HEK293T (cell line): ENCODE results near the gene RIBC2.

Source experiments
- CTCF ChIA-PET: fragments of 350-600 bp; formaldehyde crosslinking; extraction: SDS; loops from one replicate; lab custom pipeline; 2021; ENCODE audit warnings: antibody characterized with exemption, inconsistent platforms; lab: Yijun Ruan, JAX
- POLR2A ChIA-PET: fragments of 350-600 bp; formaldehyde crosslinking; extraction: SDS; loops from one replicate; lab custom pipeline; 2020; ENCODE audit warnings: antibody characterized with exemption, inconsistent platforms; lab: Yijun Ruan, JAX
- DNase-seq: peaks from one replicate; pipeline ENCODE4 v3.0.0; 2012; ENCODE audit warnings: mixed read lengths; ENCODE audit errors: extremely low spot score
- ARNT ChIP-seq: fragments of 450-650 bp; IDR thresholded peaks from 2 replicates; pipeline ENCODE4 v1.6.1; 2017; ENCODE audit warnings: mild to moderate bottlenecking
- BHLHE40 ChIP-seq: fragments of 450-650 bp; IDR thresholded peaks from 2 replicates; pipeline ENCODE4 v1.6.1; 2016; ENCODE audit warnings: mild to moderate bottlenecking, moderate library complexity, borderline replicate concordance
- CTBP1 ChIP-seq: fragments of 450-650 bp; IDR thresholded peaks from 2 replicates; pipeline ENCODE4 v1.6.1; 2016; ENCODE audit warnings: borderline replicate concordance
- ELF4 ChIP-seq: fragments of 450-650 bp; IDR thresholded peaks from 2 replicates; pipeline ENCODE4 v1.6.1; 2017; ENCODE audit warnings: antibody characterized with exemption
- FOXA1 ChIP-seq: fragments of 450-650 bp; IDR thresholded peaks from 2 replicates; pipeline ENCODE4 v1.6.1; 2016; ENCODE audit warnings: mild to moderate bottlenecking
- FOXK2 ChIP-seq: fragments of 450-650 bp; IDR thresholded peaks from 2 replicates; pipeline ENCODE4 v1.6.1; 2016; ENCODE audit warnings: mild to moderate bottlenecking
- FOXM1 ChIP-seq: fragments of 450-650 bp; IDR thresholded peaks from 2 replicates; pipeline ENCODE4 v1.6.1; 2017; ENCODE audit warnings: mild to moderate bottlenecking, borderline replicate concordance
- HDGF ChIP-seq: fragments of 450-650 bp; IDR thresholded peaks from 2 replicates; pipeline ENCODE4 v1.6.1; 2017; ENCODE audit warnings: antibody characterized with exemption, borderline replicate concordance
- L3MBTL2 ChIP-seq: fragments of 450-650 bp; conservative IDR thresholded peaks from 2 replicates; pipeline ENCODE4 v1.6.1; 2016; ENCODE audit warnings: mild to moderate bottlenecking
- LEF1 ChIP-seq: fragments of 450-650 bp; IDR thresholded peaks from 2 replicates; pipeline ENCODE4 v1.6.1; 2017; ENCODE audit warnings: mild to moderate bottlenecking, borderline replicate concordance
- NFRKB ChIP-seq: fragments of 450-650 bp; IDR thresholded peaks from 2 replicates; pipeline ENCODE4 v1.6.1; 2016; ENCODE audit warnings: mild to moderate bottlenecking, moderate library complexity
- PKNOX1 ChIP-seq: fragments of 450-650 bp; IDR thresholded peaks from 2 replicates; pipeline ENCODE4 v1.6.1; 2016
- SP1 ChIP-seq: fragments of 450-650 bp; IDR thresholded peaks from 2 replicates; pipeline ENCODE4 v1.6.1; 2017
- SUZ12 ChIP-seq: fragments of 450-650 bp; IDR thresholded peaks from 2 replicates; pipeline ENCODE4 v1.6.1; 2016; ENCODE audit warnings: mild to moderate bottlenecking
- TARDBP ChIP-seq: fragments of 450-650 bp; IDR thresholded peaks from 2 replicates; pipeline ENCODE4 v1.6.1; 2016
- ZNF384 ChIP-seq: fragments of 450-650 bp; IDR thresholded peaks from 2 replicates; pipeline ENCODE4 v1.6.1; 2016

The RIBC2 gene

GRCh38 chr22:45413013-45413367 lies 503 bp upstream of the RIBC2 start:
- CTCF ChIA-PET: no interaction called here
- POLR2A ChIA-PET: no interaction called here
- no peak for DNase-seq
- TF ChIP-seq ZNF384 (no peak), FOXM1 (no peak), FOXK2 (no peak)

DNA sequence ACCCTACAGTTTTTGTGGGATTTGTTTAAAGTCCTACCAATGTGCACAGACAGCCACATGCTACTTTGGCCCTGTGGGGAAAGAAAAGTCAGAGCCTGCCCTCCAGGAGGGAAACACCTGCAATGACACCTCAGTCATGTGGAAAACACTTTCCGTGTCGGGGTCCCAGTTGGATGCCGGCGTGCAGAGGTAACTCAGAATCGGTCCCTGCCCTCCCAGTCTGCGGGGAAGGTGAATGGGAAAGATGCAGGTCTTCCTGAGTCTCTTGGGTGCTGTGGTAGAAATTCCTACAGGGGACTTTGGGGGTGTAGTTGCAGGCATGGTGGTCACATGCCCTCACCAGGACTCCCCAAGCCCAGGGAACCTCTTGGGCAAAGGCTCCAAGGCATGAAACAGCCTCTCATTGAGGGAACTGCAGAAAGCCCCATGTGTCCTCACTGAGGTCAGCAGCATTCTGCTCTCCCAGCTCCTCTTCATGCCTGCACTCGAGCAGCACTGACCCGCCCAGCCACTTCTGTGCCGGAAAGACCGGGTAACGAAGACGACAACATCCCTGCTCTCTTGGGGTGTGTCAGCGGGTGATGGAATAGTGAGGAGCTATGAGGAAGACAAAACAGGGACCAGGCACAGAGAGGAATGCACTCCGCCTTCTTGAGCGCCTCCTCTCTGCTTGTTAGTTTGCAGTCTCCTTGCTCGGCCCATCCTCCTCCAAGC lies 4.7 kb downstream of the RIBC2 start:
- CTCF ChIA-PET: interaction anchor here (0.6 kb wide), 1 partner anchor 715 kb away, joined by 3 read pairs; no protein-coding TSS in a partner anchor

DNA sequence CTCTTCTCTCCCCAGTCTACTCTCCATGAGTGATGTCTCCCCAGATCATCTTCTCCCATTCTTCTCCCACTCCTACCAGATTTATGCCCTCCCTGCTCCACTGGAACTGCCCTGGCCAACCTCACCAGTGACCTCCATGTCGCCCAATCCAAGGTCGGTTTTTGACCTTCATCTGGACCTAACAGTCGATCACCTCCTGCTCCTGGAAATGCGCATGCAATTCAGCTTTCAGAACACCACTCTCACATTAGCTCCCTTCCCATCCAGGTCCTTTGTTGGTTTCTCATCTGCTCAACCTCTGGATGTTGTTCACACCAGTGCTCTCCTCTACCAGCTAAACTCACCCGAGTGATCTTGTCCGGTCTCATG lies 5.3 kb downstream of the RIBC2 start:
- no peak for DNase-seq
- TF ChIP-seq FOXA1 (no peak), ZNF384 (no peak), L3MBTL2 (no peak), PKNOX1 (no peak), TARDBP (no peak), FOXK2 (no peak), FOXM1 (no peak), ARNT (no peak), BHLHE40 (no peak), SUZ12 (no peak), SP1 (no peak), LEF1 (no peak), HDGF (no peak), ELF4 (no peak), CTBP1 (no peak), NFRKB (no peak)
- POLR2A ChIA-PET: no interaction called here
- CTCF ChIA-PET: no interaction called here

More for the DNA sequence above, 4.7 kb downstream of the RIBC2 start:
- DNase-seq: no peak
- POLR2A ChIA-PET: no interaction called here
- TF ChIP-seq LEF1 (no peak), FOXM1 (no peak), FOXK2 (no peak), HDGF (no peak), BHLHE40 (no peak), PKNOX1 (no peak), FOXA1 (no peak), NFRKB (no peak), ARNT (no peak), ELF4 (no peak), CTBP1 (no peak)

- ChIA-PET CTCF (no interaction called here), POLR2A (no interaction called here)
- TF ChIP-seq SUZ12 (no peak), FOXM1 (no peak), ELF4 (no peak), HDGF (no peak), ARNT (no peak), SP1 (no peak)
- DNase-seq: no peak
Observed at GRCh38 chr22:45420011-45420410, 6.5 kb downstream of the RIBC2 start.

GRCh38 chr22:45420539-45420938 lies 7.0 kb downstream of the RIBC2 start:
- TF ChIP-seq SP1 (no peak), FOXM1 (no peak), HDGF (no peak), PKNOX1 (no peak), FOXK2 (no peak), L3MBTL2 (no peak), BHLHE40 (no peak), ZNF384 (no peak), ARNT (no peak), NFRKB (no peak), SUZ12 (no peak), LEF1 (no peak)
- ChIA-PET CTCF (no interaction called here), POLR2A (no interaction called here)
- DNase-seq: no peak

GRCh38 chr22:45421349-45422055 lies 8.0 kb downstream of the RIBC2 start:
- DNase-seq: no peak
- CTCF ChIA-PET: no interaction called here

More at GRCh38 chr22:45421349-45422055, 8.0 kb downstream of the RIBC2 start:
- no peak for TF ChIP-seq PKNOX1
- no peak for TF ChIP-seq TARDBP
- TF ChIP-seq SP1: no peak
- TF ChIP-seq LEF1: no peak
- no peak for TF ChIP-seq FOXK2
- TF ChIP-seq ELF4: no peak
- no peak for TF ChIP-seq HDGF
- no peak for TF ChIP-seq FOXA1
- no peak for TF ChIP-seq BHLHE40
- no peak for TF ChIP-seq CTBP1
- TF ChIP-seq FOXM1: no peak
- TF ChIP-seq ARNT: no peak
- no peak for TF ChIP-seq ZNF384
- TF ChIP-seq L3MBTL2: no peak
- TF ChIP-seq NFRKB: no peak
- no peak for TF ChIP-seq SUZ12
- POLR2A ChIA-PET: no interaction called here
